Nephron (organoid): ENCODE results near the gene ACADS.
A peak's percentile ranks its signal among the peaks of the same experiment; 100 is the strongest.

Experiments used
- H3K27ac Mint-ChIP-seq, 3 experiments: 2 replicates each; pipeline ENCODE4 v1.8.0; 2020; ENCODE audit warnings: mixed read lengths in 3 of 3, mild to moderate bottlenecking in 2 of 3, moderate library complexity in 1 of 3
- H3K27me3 Mint-ChIP-seq: 2 replicates; pipeline ENCODE4 v1.8.0; 2021; ENCODE audit warnings: low read depth, mild to moderate bottlenecking, moderate library complexity, mixed read lengths
- H3K36me3 Mint-ChIP-seq: 2 replicates; pipeline ENCODE4 v1.8.0; 2020; ENCODE audit warnings: low read depth, mixed read lengths
- H3K4me1 Mint-ChIP-seq: 2 replicates; pipeline ENCODE4 v1.8.0; 2020; ENCODE audit warnings: mixed read lengths
- H3K4me3 Mint-ChIP-seq, 3 experiments: 2 replicates each; pipeline ENCODE4 v1.8.0; 2020; ENCODE audit warnings: mild to moderate bottlenecking in 3 of 3, mixed read lengths in 3 of 3, moderate library complexity in 2 of 3
- H3K9me3 Mint-ChIP-seq: 2 replicates; pipeline ENCODE4 v1.8.0; 2020; ENCODE audit warnings: mixed read lengths
- TF ChIP-seq, protein P1 (sequence below), 3 experiments: fragments of 200-600 bp; sonication (generic); IDR thresholded peaks; one replicate each; pipeline ENCODE4 v1.5.0; 2021; ENCODE audit warnings: antibody characterized with exemption in 3 of 3; ENCODE audit not compliant: unreplicated experiment in 3 of 3

The ACADS gene

DNA sequence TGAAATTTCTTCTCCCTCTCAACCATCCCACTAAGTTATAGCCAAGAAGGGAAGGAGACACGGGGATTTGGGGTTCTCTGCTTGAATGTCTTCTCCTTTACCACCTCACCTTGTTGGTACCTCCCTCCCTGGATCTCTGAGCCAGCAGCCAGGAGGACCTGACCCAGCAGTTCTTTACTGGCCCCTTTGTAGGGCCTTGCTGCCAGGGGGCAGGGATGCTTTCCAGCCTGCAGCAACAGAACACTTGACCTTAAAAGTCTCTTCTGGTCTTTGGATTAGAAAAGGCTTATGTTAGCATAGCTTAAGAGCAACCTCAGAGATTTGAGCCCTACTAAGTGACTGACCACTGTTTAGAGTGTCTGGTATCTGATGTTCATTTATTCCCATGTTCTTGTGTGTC, 28.3 kb upstream of the ACADS start:
- H3K27me3 Mint-ChIP-seq = no peaks in the 10 kb centered on the region
- peak overlapping the region in 2 of 3 experiments; percentile 66 to 88 for H3K27ac Mint-ChIP-seq
- no peak overlapping the region for H3K4me3 Mint-ChIP-seq
- peaks cover 85% of the 10 kb centered on the region for H3K36me3 Mint-ChIP-seq
- no peaks in the 10 kb centered on the region for H3K9me3 Mint-ChIP-seq
- TF ChIP-seq, protein P1, sequence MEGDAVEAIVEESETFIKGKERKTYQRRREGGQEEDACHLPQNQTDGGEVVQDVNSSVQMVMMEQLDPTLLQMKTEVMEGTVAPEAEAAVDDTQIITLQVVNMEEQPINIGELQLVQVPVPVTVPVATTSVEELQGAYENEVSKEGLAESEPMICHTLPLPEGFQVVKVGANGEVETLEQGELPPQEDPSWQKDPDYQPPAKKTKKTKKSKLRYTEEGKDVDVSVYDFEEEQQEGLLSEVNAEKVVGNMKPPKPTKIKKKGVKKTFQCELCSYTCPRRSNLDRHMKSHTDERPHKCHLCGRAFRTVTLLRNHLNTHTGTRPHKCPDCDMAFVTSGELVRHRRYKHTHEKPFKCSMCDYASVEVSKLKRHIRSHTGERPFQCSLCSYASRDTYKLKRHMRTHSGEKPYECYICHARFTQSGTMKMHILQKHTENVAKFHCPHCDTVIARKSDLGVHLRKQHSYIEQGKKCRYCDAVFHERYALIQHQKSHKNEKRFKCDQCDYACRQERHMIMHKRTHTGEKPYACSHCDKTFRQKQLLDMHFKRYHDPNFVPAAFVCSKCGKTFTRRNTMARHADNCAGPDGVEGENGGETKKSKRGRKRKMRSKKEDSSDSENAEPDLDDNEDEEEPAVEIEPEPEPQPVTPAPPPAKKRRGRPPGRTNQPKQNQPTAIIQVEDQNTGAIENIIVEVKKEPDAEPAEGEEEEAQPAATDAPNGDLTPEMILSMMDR (IDR thresholded peaks at IDR 0.05; ENCODE audit: unreplicated experiment in 3 of 3) = no peak
- H3K4me1 Mint-ChIP-seq = peaks cover 17% of the 10 kb centered on the region

DNA sequence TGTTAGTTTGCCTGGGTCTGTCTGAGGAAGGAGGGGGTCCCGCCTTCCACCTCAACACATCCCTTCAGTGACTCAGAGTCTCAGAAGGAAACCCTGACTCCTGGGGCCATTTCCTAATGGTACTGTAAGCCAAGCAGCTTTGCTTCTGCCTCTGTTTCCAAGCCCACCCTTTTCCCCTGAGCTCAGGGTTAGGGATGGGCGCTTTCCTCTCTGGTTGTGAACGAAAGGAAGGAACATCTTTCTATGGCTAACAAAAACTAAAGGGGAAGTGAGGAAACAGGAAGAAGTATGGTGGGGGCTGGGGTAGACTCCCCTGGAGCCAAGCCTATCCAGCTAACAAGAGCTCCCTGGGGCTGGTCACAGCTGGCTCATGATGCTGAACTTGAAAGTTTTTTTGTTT, 27.0 kb upstream of the ACADS start:
- H3K4me3 Mint-ChIP-seq = no peak overlapping the region
- no peak overlapping the region for H3K27ac Mint-ChIP-seq
- peaks cover 4% of the 10 kb centered on the region for H3K4me1 Mint-ChIP-seq
- no peaks in the 10 kb centered on the region for H3K27me3 Mint-ChIP-seq
- peaks cover 81% of the 10 kb centered on the region for H3K36me3 Mint-ChIP-seq
- TF ChIP-seq, protein P1 (IDR thresholded peaks at IDR 0.05; ENCODE audit: unreplicated experiment in 3 of 3) = no peak
- no peaks in the 10 kb centered on the region for H3K9me3 Mint-ChIP-seq

DNA sequence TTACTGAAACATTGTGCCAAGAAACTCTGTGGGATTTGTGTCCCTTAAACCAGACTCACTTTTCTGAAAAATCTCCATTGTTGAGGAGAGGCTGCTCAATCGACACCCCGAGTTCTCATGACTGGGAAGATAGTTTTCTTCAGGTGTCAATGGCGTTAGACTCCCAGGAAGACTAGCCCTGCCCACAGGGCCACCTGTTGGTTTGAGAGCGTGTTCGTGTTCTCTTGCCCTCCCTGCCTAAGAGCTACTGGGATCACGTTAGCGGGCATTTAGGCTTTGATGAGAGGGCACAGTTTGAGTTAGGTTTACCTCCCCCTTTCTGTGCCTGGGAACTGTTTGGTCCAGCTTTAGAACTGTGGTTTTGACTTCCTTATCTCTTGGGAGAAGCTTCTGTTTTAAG, 26.1 kb upstream of the ACADS start:
- Mint-ChIP-seq H3K27me3 (no peaks in the 10 kb centered on the region), H3K36me3 (peaks cover 74% of the 10 kb centered on the region), H3K4me1 (no peaks in the 10 kb centered on the region), H3K4me3 (no peak overlapping the region), H3K9me3 (no peaks in the 10 kb centered on the region), H3K27ac (no peak overlapping the region)
- TF ChIP-seq, protein P1 (IDR thresholded peaks at IDR 0.05; ENCODE audit: unreplicated experiment in 3 of 3) = no peak

DNA sequence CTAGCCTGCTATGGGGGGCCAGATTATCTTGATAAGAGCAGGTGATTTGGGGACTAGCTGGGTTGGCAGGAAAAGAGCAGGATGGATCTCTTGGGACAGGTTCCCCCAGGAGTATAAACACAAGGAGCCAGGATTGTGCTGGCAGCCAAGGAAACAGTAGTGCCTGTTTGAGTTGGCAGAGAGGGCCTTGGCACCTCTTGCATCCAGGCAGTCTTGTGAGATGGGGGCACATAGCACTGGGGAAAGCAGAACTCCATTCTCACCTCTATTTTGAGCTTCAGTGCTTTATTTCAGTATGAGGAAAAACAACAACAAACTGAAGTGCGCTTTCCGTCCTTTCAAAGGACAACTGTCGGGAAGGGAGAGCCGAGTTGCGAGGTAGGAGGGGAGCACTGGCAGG, 24.7 kb upstream of the ACADS start:
- Mint-ChIP-seq H3K36me3 (peaks cover 66% of the 10 kb centered on the region), H3K4me1 (no peaks in the 10 kb centered on the region), H3K9me3 (no peaks in the 10 kb centered on the region), H3K27me3 (no peaks in the 10 kb centered on the region), H3K4me3 (no peak overlapping the region), H3K27ac (no peak overlapping the region)
- TF ChIP-seq, protein P1 (IDR thresholded peaks at IDR 0.05; ENCODE audit: unreplicated experiment in 3 of 3) = no peak

DNA sequence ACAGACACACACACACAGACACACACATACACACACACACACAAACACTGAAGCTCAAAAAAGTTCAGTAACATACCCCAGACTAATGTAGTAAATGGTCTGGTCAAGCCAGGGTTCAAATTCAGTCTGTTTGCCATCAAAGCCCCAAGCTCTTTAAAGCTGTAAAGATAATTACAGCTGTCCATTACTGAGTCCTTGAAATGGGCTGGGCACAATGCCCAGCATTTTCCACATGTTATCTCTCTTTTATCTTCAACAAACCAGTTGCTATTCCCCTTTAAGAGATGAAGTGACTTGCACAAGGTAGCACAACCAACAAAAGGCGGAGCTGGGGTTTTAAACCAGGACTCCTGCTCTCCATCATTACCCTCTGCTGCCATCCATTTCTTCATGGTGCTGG, 23.0 kb upstream of the ACADS start:
- Mint-ChIP-seq H3K36me3 (peaks cover 52% of the 10 kb centered on the region), H3K27ac (no peak overlapping the region), H3K4me1 (no peaks in the 10 kb centered on the region), H3K27me3 (no peaks in the 10 kb centered on the region), H3K9me3 (no peaks in the 10 kb centered on the region), H3K4me3 (no peak overlapping the region)
- TF ChIP-seq, protein P1 (IDR thresholded peaks at IDR 0.05; ENCODE audit: unreplicated experiment in 3 of 3) = no peak

DNA sequence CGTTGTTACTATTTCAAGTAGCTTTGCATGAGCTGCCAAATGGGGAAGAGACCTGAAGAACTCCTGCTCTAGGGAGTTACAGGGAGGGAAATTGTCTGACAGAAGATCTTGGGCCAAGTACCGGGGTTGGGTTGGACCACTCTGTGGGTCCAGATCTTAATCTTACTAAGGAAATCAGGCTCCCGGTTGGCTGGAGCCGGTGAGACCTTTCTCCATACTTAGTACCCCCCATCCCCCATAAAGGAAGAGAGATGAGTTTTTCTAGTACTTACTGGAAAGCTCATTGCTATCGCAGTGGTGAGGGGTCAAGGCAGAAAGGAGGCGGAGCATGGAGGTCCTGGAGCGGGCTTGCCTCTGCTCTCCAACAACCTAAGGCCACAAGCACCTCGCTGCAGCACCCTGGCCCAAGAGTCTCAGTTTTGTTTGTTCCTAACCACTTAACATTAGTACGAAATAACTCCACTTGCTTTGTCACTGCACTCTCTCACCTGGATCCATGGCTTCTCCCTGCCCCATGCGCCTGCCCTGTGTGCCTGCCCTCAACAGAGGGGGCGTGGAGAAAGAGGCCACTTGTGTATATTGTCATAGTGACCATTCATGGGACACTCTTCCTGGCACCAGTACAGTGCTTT, 22.2 kb upstream of the ACADS start:
- no peaks in the 10 kb centered on the region for H3K4me1 Mint-ChIP-seq
- no peak overlapping the region for H3K27ac Mint-ChIP-seq
- no peaks in the 10 kb centered on the region for H3K9me3 Mint-ChIP-seq
- peaks cover 46% of the 10 kb centered on the region for H3K36me3 Mint-ChIP-seq
- H3K27me3 Mint-ChIP-seq = no peaks in the 10 kb centered on the region
- no peak overlapping the region for H3K4me3 Mint-ChIP-seq
- TF ChIP-seq, protein P1 (IDR thresholded peaks at IDR 0.05; ENCODE audit: unreplicated experiment in 3 of 3) = no peak
